Loucy (cell line): Measurements from ENCODE around the gene TMEM164.

Experiments
- H2AFZ ChIP-seq: fragments of 200-600 bp; sonication (generic); 2 replicates; pipeline ENCODE4 v1.6.0; 2016; ENCODE audit warnings: antibody characterized with exemption, mild to moderate bottlenecking, low read length, moderate library complexity
- H3F3A ChIP-seq: fragments of 200-600 bp; 2 replicates; pipeline ENCODE4 v1.6.0; 2016; ENCODE audit warnings: antibody characterized with exemption, low read depth, mild to moderate bottlenecking
- H3K27me3 ChIP-seq: fragments of 200-600 bp; sonication (generic); 2 replicates; pipeline ENCODE4 v1.6.1; 2014; ENCODE audit warnings: low read length, mild to moderate bottlenecking; ENCODE audit not compliant: insufficient read depth, poor library complexity, severe bottlenecking
- H3K36me3 ChIP-seq: fragments of 200-600 bp; sonication (generic); 2 replicates; pipeline ENCODE4 v1.6.1; 2016; ENCODE audit warnings: low read length; ENCODE audit not compliant: insufficient read depth
- H3K4me1 ChIP-seq: fragments of 200-600 bp; sonication (generic); 2 replicates; pipeline ENCODE4 v1.5.1; 2014; ENCODE audit warnings: low read length, mild to moderate bottlenecking; ENCODE audit not compliant: insufficient read depth, poor library complexity, severe bottlenecking
- H3K4me2 ChIP-seq: fragments of 200-600 bp; sonication (generic); 2 replicates; pipeline ENCODE4 v1.6.0; 2014; ENCODE audit warnings: antibody characterized with exemption, low read length, low read depth, mild to moderate bottlenecking; ENCODE audit not compliant: poor library complexity, severe bottlenecking
- H3K4me3 ChIP-seq: fragments of 200-600 bp; sonication (generic); 2 replicates; pipeline ENCODE4 v1.5.1; 2014; ENCODE audit warnings: low read length, mild to moderate bottlenecking, mixed read lengths; ENCODE audit not compliant: poor library complexity, severe bottlenecking
- H3K79me2 ChIP-seq: fragments of 200-600 bp; sonication (generic); 2 replicates; pipeline ENCODE4 v1.6.1; 2014; ENCODE audit warnings: low read length; ENCODE audit not compliant: insufficient read depth
- H3K9ac ChIP-seq: fragments of 200-600 bp; sonication (generic); 2 replicates; pipeline ENCODE4 v1.6.0; 2014; ENCODE audit warnings: mild to moderate bottlenecking, low read depth, low read length, moderate library complexity; ENCODE audit not compliant: poor library complexity, severe bottlenecking
- H3K9me2 ChIP-seq: fragments of 200-600 bp; sonication (generic); replicated peaks from 2 replicates; pipeline ENCODE4 v1.6.1; 2016; ENCODE audit warnings: low read depth, low read length, mixed read lengths
- H3K9me3 ChIP-seq: fragments of 200-600 bp; sonication (generic); 2 replicates; pipeline ENCODE4 v1.6.1; 2014; ENCODE audit warnings: mild to moderate bottlenecking, antibody characterized with exemption, low read length, low read depth; ENCODE audit not compliant: insufficient read depth
- H4K20me1 ChIP-seq: fragments of 200-600 bp; sonication (generic); 2 replicates; pipeline ENCODE4 v1.6.0; 2014; ENCODE audit warnings: antibody characterized with exemption, low read length, mild to moderate bottlenecking; ENCODE audit not compliant: insufficient read depth, poor library complexity, severe bottlenecking
- CTCF ChIP-seq: fragments of 200-600 bp; sonication (generic); conservative IDR thresholded peaks from 2 replicates; pipeline ENCODE4 v1.5.1; 2014; ENCODE audit warnings: mild to moderate bottlenecking, antibody characterized with exemption, low read length
- EZH2phosphoT487 ChIP-seq: fragments of 200-600 bp; IDR thresholded peaks from 2 replicates; pipeline ENCODE4 v1.6.1; 2018; ENCODE audit warnings: antibody characterized with exemption, mild to moderate bottlenecking, moderate library complexity, borderline replicate concordance

Gene TMEM164

GRCh38 chrX:110162131-110162530 is 159.2 kb downstream of the TMEM164 start:
- no peak for TF ChIP-seq EZH2phosphoT487
- TF ChIP-seq CTCF: no peak
- Histone ChIP-seq H3K27me3 (no peaks in the 10 kb centered on the region), H3K9me2 (no peaks in the 10 kb centered on the region), H3K4me3 (no peak overlapping the region), H2AFZ (no peak overlapping the region), H3K4me1 (peaks cover 5% of the 10 kb centered on the region), H4K20me1 (peaks cover 9% of the 10 kb centered on the region), H3K36me3 (peaks cover 13% of the 10 kb centered on the region; the same call in 1 of the 2 replicates), H3K9me3 (no peaks in the 10 kb centered on the region), H3F3A (no peaks in the 10 kb centered on the region), H3K9ac (no peak overlapping the region), H3K4me2 (no peak overlapping the region), H3K79me2 (peaks cover 12% of the 10 kb centered on the region)

GRCh38 chrX:110162867-110163266 is 160.0 kb downstream of the TMEM164 start:
- H3K4me2 ChIP-seq: no peak overlapping the region
- no peaks in the 10 kb centered on the region for H3K27me3 ChIP-seq

GRCh38 chrX:110163488-110163887 is 160.6 kb downstream of the TMEM164 start:
- H3K4me1 ChIP-seq: peaks cover 5% of the 10 kb centered on the region
- H3K4me2 ChIP-seq: no peak overlapping the region
- H3K9ac ChIP-seq: no peak overlapping the region
- H3K36me3 ChIP-seq: peaks cover 7% of the 10 kb centered on the region; the same call in 1 of the 2 replicates
- H2AFZ ChIP-seq: no peak overlapping the region
- peaks cover 12% of the 10 kb centered on the region for H3K79me2 ChIP-seq
- no peaks in the 10 kb centered on the region for H3K9me3 ChIP-seq
- H4K20me1 ChIP-seq: peaks cover 9% of the 10 kb centered on the region
- no peaks in the 10 kb centered on the region for H3F3A ChIP-seq
- TF ChIP-seq EZH2phosphoT487: no peak
- no peak for TF ChIP-seq CTCF
- H3K27me3 ChIP-seq: no peaks in the 10 kb centered on the region
- no peak overlapping the region for H3K4me3 ChIP-seq
- no peaks in the 10 kb centered on the region for H3K9me2 ChIP-seq

More at GRCh38 chrX:110162867-110163266, 160.0 kb downstream of the TMEM164 start:
- H3K9me2 ChIP-seq: no peaks in the 10 kb centered on the region
- no peak overlapping the region for H3K4me3 ChIP-seq
- peaks cover 12% of the 10 kb centered on the region for H3K79me2 ChIP-seq
- peaks cover 9% of the 10 kb centered on the region for H4K20me1 ChIP-seq
- no peak overlapping the region for H2AFZ ChIP-seq
- H3K9me3 ChIP-seq: no peaks in the 10 kb centered on the region
- H3F3A ChIP-seq: no peaks in the 10 kb centered on the region
- peaks cover 5% of the 10 kb centered on the region for H3K4me1 ChIP-seq
- H3K36me3 ChIP-seq: peaks cover 7% of the 10 kb centered on the region; the same call in 1 of the 2 replicates
- TF ChIP-seq CTCF (no peak), EZH2phosphoT487 (no peak)
- no peak overlapping the region for H3K9ac ChIP-seq
